ENCODE measurements around the gene CLDN24.

Gene CLDN24

DNA sequence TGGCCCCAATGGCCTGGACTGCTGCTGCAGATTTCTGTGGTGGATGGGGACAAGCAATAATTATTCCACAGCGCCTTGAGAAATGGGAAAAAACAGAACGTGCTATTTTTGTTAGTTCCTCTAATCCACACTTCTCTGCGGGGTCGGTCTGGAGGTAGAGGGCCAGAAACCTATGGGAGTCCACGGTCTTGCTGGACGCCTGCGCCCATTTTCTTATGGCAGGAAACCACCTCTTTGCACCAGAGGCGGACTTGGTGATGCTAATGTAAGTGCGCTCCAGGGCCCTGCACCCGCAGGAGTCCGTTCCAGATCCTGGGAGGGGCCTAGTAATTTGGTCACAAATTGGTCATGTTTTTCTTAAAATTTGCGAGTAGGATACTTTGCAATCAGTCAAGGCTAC lies 25.9 kb upstream of the CLDN24 start:
- H3K4me2 ChIP-seq (ENCODE audit: low read depth, low read length) = no peak overlapping the region
- H3K27ac ChIP-seq (ENCODE audit: low read length) = no peak overlapping the region
- H3K27me3 ChIP-seq (replicated peaks; ENCODE audit: insufficient read depth, low read length) = no peaks in the 10 kb centered on the region
- no peaks in the 10 kb centered on the region for H3K9me2 ChIP-seq (replicated peaks; ENCODE audit: insufficient read depth, low read length)
- no peaks in the 10 kb centered on the region for H3K36me3 ChIP-seq (replicated peaks; ENCODE audit: insufficient read depth, low read length)
- no peaks in the 10 kb centered on the region for H3F3A ChIP-seq (ENCODE audit: insufficient read depth, low read length)
- no peak overlapping the region for H3K4me3 ChIP-seq (ENCODE audit: low read length)
- no peak overlapping the region for H3K9ac ChIP-seq (ENCODE audit: low read length)
- TF ChIP-seq EZH2 (optimal IDR thresholded peaks at IDR 0.05; ENCODE audit: low read depth, low read length) = no peak
- no peak for TF ChIP-seq EZH2phosphoT487 (IDR thresholded peaks at IDR 0.05; ENCODE audit: low read length)
- TF ChIP-seq CTCF (IDR thresholded peaks at IDR 0.05; ENCODE audit: low read length) = no peak
- no peak for DNase-seq
- no peak overlapping the region for H2AFZ ChIP-seq (ENCODE audit: low read length)
- H3K4me1 ChIP-seq (ENCODE audit: low read length) = no peaks in the 10 kb centered on the region
- no peaks in the 10 kb centered on the region for H3K79me2 ChIP-seq (ENCODE audit: low read length)
- H4K20me1 ChIP-seq (ENCODE audit: insufficient read depth, low read length) = no peaks in the 10 kb centered on the region
- H3K9me3 ChIP-seq (replicated peaks; ENCODE audit: insufficient read depth, low read length) = no peaks in the 10 kb centered on the region

DNA sequence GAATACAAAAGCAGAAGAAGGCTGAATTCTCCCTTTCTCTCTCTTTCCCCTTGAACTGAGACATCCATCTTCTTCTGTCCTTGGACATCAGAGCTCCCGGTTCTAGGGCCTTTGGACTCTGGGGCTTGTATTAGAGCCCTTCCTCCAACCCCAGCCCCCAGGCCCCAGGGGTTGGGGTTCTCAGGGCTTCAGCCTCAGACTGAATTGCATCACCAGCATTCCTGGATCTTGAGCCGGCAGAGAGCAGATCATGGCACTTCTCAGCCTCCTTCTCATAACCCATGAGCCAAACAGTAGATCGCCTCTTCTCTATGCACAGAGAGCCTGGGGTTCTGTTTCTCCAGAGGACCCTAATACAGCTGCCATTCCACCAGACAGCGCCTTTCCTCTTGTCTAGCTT lies 25.3 kb upstream of the CLDN24 start:
- no peak for DNase-seq
- Histone ChIP-seq H3K9ac (ENCODE audit: low read length) (no peak overlapping the region), H3K9me3 (replicated peaks; ENCODE audit: insufficient read depth, low read length) (no peaks in the 10 kb centered on the region), H3K36me3 (replicated peaks; ENCODE audit: insufficient read depth, low read length) (no peaks in the 10 kb centered on the region), H3F3A (ENCODE audit: insufficient read depth, low read length) (no peaks in the 10 kb centered on the region), H3K79me2 (ENCODE audit: low read length) (no peaks in the 10 kb centered on the region), H3K27me3 (replicated peaks; ENCODE audit: insufficient read depth, low read length) (no peaks in the 10 kb centered on the region), H3K4me1 (ENCODE audit: low read length) (no peaks in the 10 kb centered on the region), H3K4me2 (ENCODE audit: low read depth, low read length) (no peak overlapping the region), H3K9me2 (replicated peaks; ENCODE audit: insufficient read depth, low read length) (no peaks in the 10 kb centered on the region), H3K27ac (ENCODE audit: low read length) (no peak overlapping the region), H4K20me1 (ENCODE audit: insufficient read depth, low read length) (no peaks in the 10 kb centered on the region), H2AFZ (ENCODE audit: low read length) (no peak overlapping the region), H3K4me3 (ENCODE audit: low read length) (no peak overlapping the region)
- TF ChIP-seq EZH2 (optimal IDR thresholded peaks at IDR 0.05; ENCODE audit: low read depth, low read length) (no peak), CTCF (IDR thresholded peaks at IDR 0.05; ENCODE audit: low read length) (no peak)

- H3K9me3 ChIP-seq (replicated peaks; ENCODE audit: insufficient read depth, low read length) = no peaks in the 10 kb centered on the region
- H3K4me1 ChIP-seq (ENCODE audit: low read length) = no peaks in the 10 kb centered on the region
- TF ChIP-seq EZH2 (optimal IDR thresholded peaks at IDR 0.05; ENCODE audit: low read depth, low read length) (no peak), CTCF (IDR thresholded peaks at IDR 0.05; ENCODE audit: low read length) (no peak), EZH2phosphoT487 (IDR thresholded peaks at IDR 0.05; ENCODE audit: low read length) (no peak)
- no peak overlapping the region for H3K27ac ChIP-seq (ENCODE audit: low read length)
- no peaks in the 10 kb centered on the region for H3K79me2 ChIP-seq (ENCODE audit: low read length)
- no peaks in the 10 kb centered on the region for H4K20me1 ChIP-seq (ENCODE audit: insufficient read depth, low read length)
- no peaks in the 10 kb centered on the region for H3K36me3 ChIP-seq (replicated peaks; ENCODE audit: insufficient read depth, low read length)
- H2AFZ ChIP-seq (ENCODE audit: low read length) = no peak overlapping the region
- no peak for DNase-seq
- no peaks in the 10 kb centered on the region for H3K9me2 ChIP-seq (replicated peaks; ENCODE audit: insufficient read depth, low read length)
- H3K27me3 ChIP-seq (replicated peaks; ENCODE audit: insufficient read depth, low read length) = no peaks in the 10 kb centered on the region
- H3K4me3 ChIP-seq (ENCODE audit: low read length) = no peak overlapping the region
- no peak overlapping the region for H3K4me2 ChIP-seq (ENCODE audit: low read depth, low read length)
- no peaks in the 10 kb centered on the region for H3F3A ChIP-seq (ENCODE audit: insufficient read depth, low read length)
- no peak overlapping the region for H3K9ac ChIP-seq (ENCODE audit: low read length)
Measured at GRCh38 chr4:183347146-183347545, 24.9 kb upstream of the CLDN24 start.
